ENCODE data around the gene STXBP1. TPM values are rescaled to one million over a fixed set of nuclear protein-coding genes. Genes with fewer than 3 reads are reported as not detected.

STXBP1 gene
- total RNA-seq, 1 donor from 2014 or later: 12.0 TPM

DNA sequence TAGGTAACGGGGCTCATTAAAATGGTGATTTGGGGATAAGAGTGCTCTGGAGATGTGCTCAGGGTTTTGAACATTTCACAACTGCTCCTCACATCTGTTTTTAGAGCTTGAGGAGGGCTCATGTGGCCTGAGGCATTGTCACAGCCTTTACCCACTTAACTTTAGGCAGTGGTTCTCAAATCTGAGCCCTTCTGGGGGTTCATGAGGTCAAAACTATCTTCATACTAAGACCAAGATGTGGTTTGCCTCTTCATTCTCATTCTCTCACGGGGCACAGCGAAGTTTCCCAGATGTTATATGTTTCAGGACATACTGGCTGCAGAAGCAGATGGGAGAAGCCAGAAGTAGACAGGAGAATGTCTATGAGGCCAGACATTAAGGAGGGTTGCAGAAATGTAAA, 38.4 kb downstream of the STXBP1 start:
- Mint-ChIP-seq H3K27ac (no peak overlapping the region), H3K27me3 (ENCODE audit: insufficient read depth, low read depth) (no peaks in the 10 kb centered on the region), H3K4me3 (no peak overlapping the region), H3K36me3 (peaks cover 3% of the 10 kb centered on the region), H3K9me3 (no peaks in the 10 kb centered on the region), H3K4me1 (peaks cover under 1% of the 10 kb centered on the region)
- no peaks in the 10 kb centered on the region for H3K27me3 ChIP-seq
- TF ChIP-seq, protein P1, sequence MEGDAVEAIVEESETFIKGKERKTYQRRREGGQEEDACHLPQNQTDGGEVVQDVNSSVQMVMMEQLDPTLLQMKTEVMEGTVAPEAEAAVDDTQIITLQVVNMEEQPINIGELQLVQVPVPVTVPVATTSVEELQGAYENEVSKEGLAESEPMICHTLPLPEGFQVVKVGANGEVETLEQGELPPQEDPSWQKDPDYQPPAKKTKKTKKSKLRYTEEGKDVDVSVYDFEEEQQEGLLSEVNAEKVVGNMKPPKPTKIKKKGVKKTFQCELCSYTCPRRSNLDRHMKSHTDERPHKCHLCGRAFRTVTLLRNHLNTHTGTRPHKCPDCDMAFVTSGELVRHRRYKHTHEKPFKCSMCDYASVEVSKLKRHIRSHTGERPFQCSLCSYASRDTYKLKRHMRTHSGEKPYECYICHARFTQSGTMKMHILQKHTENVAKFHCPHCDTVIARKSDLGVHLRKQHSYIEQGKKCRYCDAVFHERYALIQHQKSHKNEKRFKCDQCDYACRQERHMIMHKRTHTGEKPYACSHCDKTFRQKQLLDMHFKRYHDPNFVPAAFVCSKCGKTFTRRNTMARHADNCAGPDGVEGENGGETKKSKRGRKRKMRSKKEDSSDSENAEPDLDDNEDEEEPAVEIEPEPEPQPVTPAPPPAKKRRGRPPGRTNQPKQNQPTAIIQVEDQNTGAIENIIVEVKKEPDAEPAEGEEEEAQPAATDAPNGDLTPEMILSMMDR (IDR thresholded peaks at IDR 0.05): no peak
- no peak for TF ChIP-seq EZH2 (IDR thresholded peaks at IDR 0.05)
- TF ChIP-seq EZH2phosphoT487 (IDR thresholded peaks at IDR 0.05): no peak
- H2AFZ ChIP-seq (replicated peaks): no peak overlapping the region
- peaks cover 12% of the 10 kb centered on the region for H4K20me1 ChIP-seq (ENCODE audit: low read depth)
- H3K9me3 ChIP-seq (ENCODE audit: low read depth): no peaks in the 10 kb centered on the region
- H3K4me1 ChIP-seq: peaks cover 17% of the 10 kb centered on the region
- no peak for DNase-seq (ENCODE audit: low spot score)
- H3K4me3 ChIP-seq: no peak overlapping the region
- peaks cover 15% of the 10 kb centered on the region for H3K79me2 ChIP-seq (ENCODE audit: low read depth)
- H3K36me3 ChIP-seq: no peaks in the 10 kb centered on the region
- H3K4me2 ChIP-seq: no peak overlapping the region
- H3K27ac ChIP-seq: no peak overlapping the region
- H3K9ac ChIP-seq: no peak overlapping the region
- H3F3A ChIP-seq (ENCODE audit: low read depth): peaks cover 20% of the 10 kb centered on the region

DNA sequence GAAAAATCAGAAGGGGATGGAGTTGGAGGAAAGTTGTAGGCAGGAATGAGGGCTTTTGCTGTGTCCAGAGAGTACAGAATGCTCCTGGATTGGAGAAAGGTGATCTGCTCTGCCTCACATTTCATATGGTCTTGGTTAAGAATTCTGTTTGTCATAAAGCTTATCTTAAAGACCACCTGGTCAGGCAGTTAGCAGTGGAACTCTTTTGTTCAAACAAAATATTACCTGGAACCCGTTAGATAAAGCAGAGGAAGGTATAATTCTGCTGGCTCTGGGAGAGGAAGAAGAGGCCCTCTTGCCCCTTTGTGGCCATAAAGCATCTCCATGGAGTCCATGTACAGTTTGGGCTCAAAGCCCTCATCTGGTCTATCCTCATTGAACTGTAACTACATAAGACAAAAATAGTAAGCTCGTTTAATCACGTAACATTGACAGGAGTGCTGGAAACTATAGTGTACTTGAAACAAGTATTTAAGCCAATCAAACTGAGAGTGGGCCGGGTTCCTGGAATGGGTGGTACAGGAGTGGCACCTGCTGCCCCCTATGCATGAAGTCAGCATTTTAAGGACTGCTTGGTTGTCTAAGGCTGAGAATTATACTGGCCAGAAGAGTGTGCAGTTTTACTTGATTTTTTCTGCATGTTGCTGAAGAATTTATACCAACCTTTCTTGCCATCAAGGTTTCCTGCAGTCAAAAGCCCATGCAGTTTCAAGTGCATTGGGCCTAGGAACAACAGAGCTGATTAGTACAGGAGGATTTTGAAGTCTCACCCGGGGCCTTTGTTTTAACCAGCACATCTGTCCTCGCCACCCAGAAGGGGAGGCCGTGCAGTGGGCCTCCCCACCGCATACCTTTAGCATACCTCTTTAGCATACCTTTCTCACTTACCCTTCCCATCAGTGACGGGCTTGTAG, 39.9 kb downstream of the STXBP1 start:
- Mint-ChIP-seq H3K27me3 (ENCODE audit: insufficient read depth, low read depth) (no peaks in the 10 kb centered on the region), H3K27ac (no peak overlapping the region), H3K9me3 (no peaks in the 10 kb centered on the region), H3K4me1 (no peaks in the 10 kb centered on the region), H3K36me3 (peaks cover 3% of the 10 kb centered on the region), H3K4me3 (no peak overlapping the region)
- H3F3A ChIP-seq (ENCODE audit: low read depth): peaks cover 10% of the 10 kb centered on the region
- peaks cover 4% of the 10 kb centered on the region for H4K20me1 ChIP-seq (ENCODE audit: low read depth)
- peaks cover 15% of the 10 kb centered on the region for H3K79me2 ChIP-seq (ENCODE audit: low read depth)
- no peaks in the 10 kb centered on the region for H3K9me3 ChIP-seq (ENCODE audit: low read depth)
- TF ChIP-seq, protein P1 (IDR thresholded peaks at IDR 0.05): no peak
- TF ChIP-seq EZH2phosphoT487 (IDR thresholded peaks at IDR 0.05): no peak
- no peak for TF ChIP-seq EZH2 (IDR thresholded peaks at IDR 0.05)
- no peak for DNase-seq (ENCODE audit: low spot score)
- no peaks in the 10 kb centered on the region for H3K27me3 ChIP-seq
- no peak overlapping the region for H3K4me3 ChIP-seq
- peaks cover 9% of the 10 kb centered on the region for H3K4me1 ChIP-seq
- no peak overlapping the region for H2AFZ ChIP-seq (replicated peaks)
- no peak overlapping the region for H3K4me2 ChIP-seq
- H3K9ac ChIP-seq: no peak overlapping the region
- no peaks in the 10 kb centered on the region for H3K36me3 ChIP-seq
- H3K27ac ChIP-seq: no peak overlapping the region

DNA sequence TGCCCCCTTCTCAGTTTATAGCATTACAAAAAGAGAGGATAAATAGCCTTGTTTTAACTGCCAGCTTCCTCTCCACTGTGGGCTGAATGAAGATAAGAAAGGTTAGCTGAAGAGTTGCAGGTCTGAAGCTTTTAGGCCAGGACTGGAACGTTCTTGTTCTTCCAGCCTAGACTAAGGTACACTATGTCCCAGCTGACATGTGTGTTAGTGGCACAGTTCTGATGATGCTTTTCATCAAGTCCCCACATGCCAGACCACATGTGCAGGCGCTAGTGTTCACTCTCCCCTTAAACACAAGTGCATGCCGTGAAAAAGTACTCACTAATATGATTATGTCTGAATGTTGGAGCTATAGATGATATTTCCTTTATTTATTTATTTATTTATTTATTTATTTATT, 40.7 kb downstream of the STXBP1 start:
- H3K27ac Mint-ChIP-seq: no peak overlapping the region
- no peaks in the 10 kb centered on the region for H3K9me3 ChIP-seq (ENCODE audit: low read depth)

More for the DNA sequence above, 40.7 kb downstream of the STXBP1 start:
- Mint-ChIP-seq H3K9me3 (no peaks in the 10 kb centered on the region), H3K27me3 (ENCODE audit: insufficient read depth, low read depth) (no peaks in the 10 kb centered on the region), H3K36me3 (peaks cover 3% of the 10 kb centered on the region), H3K4me1 (no peaks in the 10 kb centered on the region), H3K4me3 (no peak overlapping the region)
- Histone ChIP-seq H3K27ac (no peak overlapping the region), H3F3A (ENCODE audit: low read depth) (peaks cover 10% of the 10 kb centered on the region), H3K9ac (no peak overlapping the region), H3K27me3 (no peaks in the 10 kb centered on the region), H2AFZ (replicated peaks) (no peak overlapping the region), H3K4me2 (no peak overlapping the region), H3K36me3 (no peaks in the 10 kb centered on the region), H3K4me3 (no peak overlapping the region), H3K4me1 (peaks cover 1% of the 10 kb centered on the region), H4K20me1 (ENCODE audit: low read depth) (peaks cover 4% of the 10 kb centered on the region), H3K79me2 (ENCODE audit: low read depth) (peaks cover 11% of the 10 kb centered on the region)
- TF ChIP-seq EZH2phosphoT487 (IDR thresholded peaks at IDR 0.05) (no peak), EZH2 (IDR thresholded peaks at IDR 0.05) (no peak)
- TF ChIP-seq, protein P1 (IDR thresholded peaks at IDR 0.05): no peak
- DNase-seq (ENCODE audit: low spot score): no peak

Measured in neural progenitor cell (in vitro differentiated cells).